Caki2 (cell line): ENCODE measurements around the gene INAFM2. TPM values are rescaled to one million over a fixed set of nuclear protein-coding genes. Genes with fewer than 3 reads are reported as not detected.

Experiments
- DNase-seq: peaks from one replicate; pipeline ENCODE4 v3.0.0-alpha.2; 2015; ENCODE audit warnings: low read depth
- in situ Hi-C: cut with HindIII; loops from 2 replicates; pipeline ENCODE4 v1.10.0; 2016; ENCODE audit warnings: low sequenced_read_pairs, low pct_unique_long_range_greater_than_20kb, mixed read lengths
- total RNA-seq: library from RNA; depleted of rRNA; stranded (reverse); fragments of >200 nt; shearing (Covaris generic); gene quantifications from 2 replicates; pipeline ENCODE4 v1.2.3, GENCODE V29; 2014; ENCODE audit warnings: low replicate concordance

Gene INAFM2
- total RNA-seq, 1 experiment from 2014 or later = 4.6 TPM

DNA sequence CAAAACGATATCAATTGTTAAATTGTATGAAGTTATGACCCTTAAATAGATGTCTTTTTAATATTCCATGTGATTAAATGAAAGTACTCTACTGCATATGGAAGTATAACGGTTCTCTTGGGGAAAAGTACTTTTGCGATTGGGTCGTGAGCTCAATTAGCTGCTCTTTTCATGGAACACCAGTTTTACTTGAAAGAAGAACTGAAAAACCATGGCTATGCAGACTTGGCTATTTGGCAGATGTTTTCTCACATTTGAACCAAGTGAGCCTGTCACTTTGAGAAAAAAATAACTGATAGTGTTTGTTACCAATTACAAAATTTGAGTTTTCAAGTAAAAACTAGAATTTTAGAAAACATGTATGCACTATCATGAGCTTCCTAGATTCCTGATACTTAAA is 5.9 kb upstream of the INAFM2 start:
- no peak for DNase-seq
- in situ Hi-C loops = no loop called here

- in situ Hi-C loops = no loop called here
- no peak for DNase-seq
Observed at GRCh38 chr15:40320409-40320808, 3.1 kb upstream of the INAFM2 start.

DNA sequence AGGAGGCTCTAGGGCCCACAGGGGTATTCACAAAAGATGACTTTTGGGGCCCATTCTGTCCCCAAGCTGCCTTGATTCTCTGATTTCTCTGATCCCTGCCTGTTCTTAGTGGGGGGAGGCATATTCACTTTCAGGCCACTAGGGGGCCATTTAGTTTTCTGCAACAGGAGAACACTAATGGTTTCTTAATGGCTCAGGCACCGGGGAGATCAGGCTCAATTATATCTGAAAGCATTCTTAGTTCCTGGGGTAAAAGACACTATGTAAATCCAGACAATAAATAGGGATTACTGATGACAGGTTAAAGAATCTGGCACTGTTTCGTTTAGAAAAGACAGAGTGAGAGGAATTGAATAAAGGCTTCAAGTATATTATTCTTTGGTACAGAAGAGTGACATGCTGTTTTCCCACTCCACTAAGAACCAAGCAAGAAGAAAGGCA is 2.5 kb upstream of the INAFM2 start:
- peak; percentile 47 for DNase-seq
- in situ Hi-C loops = no loop called here

GRCh38 chr15:40322531-40323238 is 807 bp upstream of the INAFM2 start:
- no peak for DNase-seq
- in situ Hi-C loops = no loop called here

- no peak for DNase-seq
- in situ Hi-C loops = no loop called here
Observed at GRCh38 chr15:40323953-40324937, 753 bp downstream of the INAFM2 start.

- DNase-seq = no peak
- in situ Hi-C loops = no loop called here
Observed at GRCh38 chr15:40325188-40325587, 1.7 kb downstream of the INAFM2 start.

DNA sequence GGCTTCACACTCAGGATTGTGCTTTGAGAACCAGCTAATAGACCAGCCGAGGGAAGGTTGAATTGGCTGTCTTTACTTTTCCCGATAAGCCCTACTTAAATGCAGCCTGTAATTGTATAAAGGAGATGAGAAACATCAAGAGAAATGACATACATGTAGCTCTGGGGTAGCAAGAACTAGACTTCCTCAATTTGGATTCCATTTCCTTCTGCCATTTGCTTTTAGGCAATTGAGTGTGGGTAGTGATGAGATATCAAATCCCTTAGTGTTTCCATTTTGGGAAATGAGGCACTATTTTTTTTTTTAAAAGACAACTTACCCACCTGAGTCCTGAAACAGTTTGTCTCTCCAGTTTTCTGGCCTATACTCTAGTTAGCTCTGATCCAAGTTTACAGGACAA is 2.2 kb downstream of the INAFM2 start:
- in situ Hi-C loops = no loop called here
- no peak for DNase-seq

DNA sequence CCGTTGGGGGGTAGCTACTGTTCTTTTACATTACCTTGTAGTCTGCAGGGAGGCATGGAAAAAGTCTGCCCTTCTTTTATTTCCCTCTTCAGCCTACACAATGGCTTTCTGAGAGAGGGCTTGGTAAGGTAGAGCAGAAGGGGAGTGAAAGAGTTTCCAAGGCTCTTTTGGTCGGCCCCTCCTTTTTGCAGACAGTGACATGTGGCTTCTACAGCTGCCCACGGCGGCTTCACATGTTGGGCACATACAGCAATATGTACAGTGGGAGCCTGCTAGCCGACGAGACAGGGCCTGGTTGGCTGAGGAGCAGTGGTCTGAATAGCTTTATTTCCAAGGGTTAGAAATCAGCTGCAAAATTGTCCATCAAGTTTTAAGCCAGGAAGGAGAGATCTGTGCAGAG is 4.0 kb downstream of the INAFM2 start:
- no peak for DNase-seq
- in situ Hi-C loops = no loop called here

GRCh38 chr15:40328176-40328575 is 4.7 kb downstream of the INAFM2 start:
- no peak for DNase-seq
- in situ Hi-C loops = no loop called here

DNA sequence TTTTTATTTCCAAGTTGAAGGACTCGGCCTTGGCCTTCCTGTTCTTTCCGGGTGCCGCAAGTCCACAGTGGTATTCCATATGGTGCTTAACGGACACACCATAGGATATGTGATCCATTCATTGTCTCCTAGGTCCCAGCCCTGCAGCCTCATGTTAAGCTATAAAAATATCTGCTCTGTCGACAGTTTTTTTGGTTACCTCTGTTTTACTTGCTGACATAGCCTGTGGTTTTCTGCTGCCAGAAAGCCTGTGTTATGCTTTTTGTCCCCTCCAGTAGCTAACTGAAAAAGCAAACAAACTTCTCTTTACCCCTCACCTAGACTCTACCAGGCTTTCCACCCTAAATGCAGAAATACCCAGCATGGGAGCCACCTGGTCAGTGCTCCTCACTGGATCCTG is 5.3 kb downstream of the INAFM2 start:
- DNase-seq = no peak
- in situ Hi-C loops = no loop called here

DNA sequence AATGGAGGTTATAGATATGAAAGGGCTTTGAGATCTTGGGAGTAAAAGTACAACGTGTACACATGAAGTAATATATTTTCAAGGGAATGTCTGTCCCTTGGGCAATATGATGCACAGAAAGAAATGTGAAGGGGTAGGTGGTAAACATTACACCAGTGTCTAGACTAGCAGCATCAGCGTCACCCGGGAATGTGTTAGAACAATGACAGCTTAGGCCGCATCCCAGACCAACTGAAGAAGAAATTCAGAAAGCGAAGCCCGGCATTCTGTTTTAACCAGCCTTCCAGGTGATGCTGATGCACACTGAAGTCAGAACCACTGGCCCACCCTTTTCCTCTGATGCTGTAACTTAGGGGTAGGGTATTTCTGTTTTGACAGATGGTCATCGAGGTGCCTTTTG is 6.3 kb downstream of the INAFM2 start:
- in situ Hi-C loops = no loop called here
- DNase-seq = no peak

GRCh38 chr15:40330368-40330836 is 6.9 kb downstream of the INAFM2 start:
- in situ Hi-C loops = no loop called here
- no peak for DNase-seq

DNA sequence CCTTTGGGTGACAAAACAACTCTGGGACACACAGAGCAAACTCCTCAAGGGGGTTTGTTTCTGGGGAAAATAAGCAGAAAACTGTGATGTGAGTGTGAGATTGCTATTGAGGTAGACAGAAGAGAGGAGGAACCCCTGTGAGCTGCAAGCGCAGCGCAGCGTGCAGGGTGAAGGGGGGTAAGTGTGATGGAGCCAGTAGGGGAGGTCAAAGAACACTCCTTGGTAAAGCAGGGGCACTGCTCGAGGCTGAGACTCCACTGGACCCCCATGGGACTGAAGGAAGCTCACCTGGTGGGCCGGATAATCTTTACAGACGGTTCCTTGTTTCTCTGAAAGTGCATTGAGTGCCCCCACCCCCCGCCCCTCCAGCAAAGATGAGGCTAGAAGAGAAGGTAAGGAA is 7.5 kb downstream of the INAFM2 start:
- in situ Hi-C loops = no loop called here

GRCh38 chr15:40331637-40332036 is 8.1 kb downstream of the INAFM2 start:
- no peak for DNase-seq
- in situ Hi-C loops = no loop called here

More for the DNA sequence above, 7.5 kb downstream of the INAFM2 start:
- no peak for DNase-seq

- in situ Hi-C loops = no loop called here
Observed at GRCh38 chr15:40332113-40332781, 8.8 kb downstream of the INAFM2 start.

GRCh38 chr15:40333922-40334492 is 10.5 kb downstream of the INAFM2 start:
- no peak for DNase-seq
- in situ Hi-C loops = no loop called here

More at GRCh38 chr15:40332113-40332781, 8.8 kb downstream of the INAFM2 start:
- DNase-seq = no peak

GRCh38 chr15:40334541-40334940 is 11.0 kb downstream of the INAFM2 start:
- no peak for DNase-seq
- in situ Hi-C loops = no loop called here
